Psoas muscle (tissue), 8 donors: ENCODE data around the gene TM9SF3. TPM values are rescaled to one million over a fixed set of nuclear protein-coding genes. Genes with fewer than 3 reads are reported as not detected.

Experiments
- ATAC-seq, 4 donors: fragments of 200-7000 bp; cut with Tn5 transposase; one replicate each; pipeline ENCODE4 v1.9.1; 2020; ENCODE audit warnings: moderate library complexity in 3 of 4, mild to moderate bottlenecking in 2 of 4
- DNase-seq, 2 donors: peaks; one replicate each; pipeline ENCODE4 v3.0.0-alpha.2; 2020
- H3K27ac ChIP-seq: fragments of 200-600 bp; one replicate; pipeline ENCODE4 v1.8.0; 2022
- H3K27me3 ChIP-seq, 3 donors: fragments of 200-600 bp in 1 of 3; one replicate each; pipeline versions ENCODE4 v1.6.1 to v1.8.0; 2013 to 2022; ENCODE audit warnings: low read length in 2 of 3, mild to moderate bottlenecking in 2 of 3, moderate library complexity in 1 of 3; ENCODE audit not compliant: insufficient read depth in 3 of 3
- H3K36me3 ChIP-seq, 2 donors: fragments of 200-600 bp in 1 of 2; one replicate each; pipeline versions ENCODE4 v1.6.1 to v1.8.0; 2013 to 2022; ENCODE audit warnings: low read depth in 1 of 2, mild to moderate bottlenecking in 1 of 2, moderate library complexity in 1 of 2; ENCODE audit not compliant: insufficient read depth in 1 of 2
- H3K4me1 ChIP-seq: fragments of 200-600 bp; one replicate; pipeline ENCODE4 v1.8.0; 2022
- H3K4me3 ChIP-seq: fragments of 200-600 bp; one replicate; pipeline ENCODE4 v1.8.0; 2022; ENCODE audit warnings: mild to moderate bottlenecking
- H3K9me3 ChIP-seq: fragments of 200-600 bp; one replicate; pipeline ENCODE4 v1.8.0; 2022
- WGBS, 3 donors: extraction: QIAGEN DNeasy Blood & Tissue Kit; methylation state at CpG; one replicate each; pipeline versions ENCODE4 v1.1.6 to v1.1.7; 2013; 5-methylcytosine and 5-hydroxymethylcytosine counted together
- intact Hi-C, 2 donors: fragments of 100-400 bp; cut with DNase I; formaldehyde crosslinking; loops; one replicate each; pipeline versions ENCODE4 v1.11.0 to v1.14.2; 2022
- polyA plus RNA-seq, 3 donors: library from polyadenylated mRNA; stranded (reverse); fragments of 200-250 nt; gene quantifications; one replicate each; pipeline ENCODE4 v1.2.3, GENCODE V29; 2013
- total RNA-seq, 4 donors: library from RNA; stranded (reverse); fragmentation: NEBNext Ultra II Directional in 2 of 4; extraction: Animal tissue kit (Norgen Biotek cat#: 25700) in 2 of 4; gene quantifications; one replicate each; pipeline versions ENCODE4 v1.2.1 to v1.2.4, GENCODE V29; 2021 to 2023
- TF ChIP-seq, protein P1 (sequence below): fragments of 200-600 bp; IDR thresholded peaks from one replicate; pipeline ENCODE4 v1.8.0; 2022; ENCODE audit warnings: antibody characterized with exemption
- donor health status: healthy with polysubstance abuse.
- donor health status: DM: no; HTN: no; CAD: no; lungs with moderate emphysema.
- donor health status: Bipolar disorder and iron deficiency.
- donor health status: healthy.
- donor health status: DM: yes; HTN: yes; CAD: no.
- donor health status: DM: no; HTN: no; CAD: no.
- donor health status: DM: no; HTN: no; CAD: no.
- donor health status: DM: yes; HTN: yes; CAD: no.

TM9SF3 gene
- total and polyA plus RNA-seq, 7 donors = 14.4 to 60.6 (median 49.0) TPM

DNA sequence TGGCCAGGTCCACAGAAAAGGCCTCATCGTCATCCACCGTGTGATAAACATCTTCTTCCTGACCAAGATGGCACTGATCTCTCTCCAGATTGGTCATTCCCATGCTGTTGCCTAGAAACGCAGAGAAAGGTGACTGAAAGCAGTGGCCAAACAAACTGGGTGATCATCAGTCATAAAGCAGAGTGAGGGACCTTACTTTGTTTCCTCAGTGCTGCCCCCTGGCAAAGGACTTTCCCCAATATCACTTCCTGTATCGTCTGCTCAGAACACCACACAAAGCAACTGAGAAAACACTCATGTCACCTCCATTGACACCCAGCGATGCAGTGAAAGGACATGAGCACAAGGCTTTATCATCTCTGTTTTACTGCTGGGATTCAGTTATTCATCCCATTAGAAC is 40.0 kb upstream of the TM9SF3 start:
- TF ChIP-seq, protein P1, sequence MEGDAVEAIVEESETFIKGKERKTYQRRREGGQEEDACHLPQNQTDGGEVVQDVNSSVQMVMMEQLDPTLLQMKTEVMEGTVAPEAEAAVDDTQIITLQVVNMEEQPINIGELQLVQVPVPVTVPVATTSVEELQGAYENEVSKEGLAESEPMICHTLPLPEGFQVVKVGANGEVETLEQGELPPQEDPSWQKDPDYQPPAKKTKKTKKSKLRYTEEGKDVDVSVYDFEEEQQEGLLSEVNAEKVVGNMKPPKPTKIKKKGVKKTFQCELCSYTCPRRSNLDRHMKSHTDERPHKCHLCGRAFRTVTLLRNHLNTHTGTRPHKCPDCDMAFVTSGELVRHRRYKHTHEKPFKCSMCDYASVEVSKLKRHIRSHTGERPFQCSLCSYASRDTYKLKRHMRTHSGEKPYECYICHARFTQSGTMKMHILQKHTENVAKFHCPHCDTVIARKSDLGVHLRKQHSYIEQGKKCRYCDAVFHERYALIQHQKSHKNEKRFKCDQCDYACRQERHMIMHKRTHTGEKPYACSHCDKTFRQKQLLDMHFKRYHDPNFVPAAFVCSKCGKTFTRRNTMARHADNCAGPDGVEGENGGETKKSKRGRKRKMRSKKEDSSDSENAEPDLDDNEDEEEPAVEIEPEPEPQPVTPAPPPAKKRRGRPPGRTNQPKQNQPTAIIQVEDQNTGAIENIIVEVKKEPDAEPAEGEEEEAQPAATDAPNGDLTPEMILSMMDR = no peak
- DNase-seq (no peak), ATAC-seq (no peak)
- Histone ChIP-seq H3K4me3 (no peak overlapping the region), H3K36me3 (no peaks in the 10 kb centered on the region), H3K9me3 (no peaks in the 10 kb centered on the region), H3K27ac (no peak overlapping the region), H3K27me3 (no peaks in the 10 kb centered on the region), H3K4me1 (no peaks in the 10 kb centered on the region)
- intact Hi-C loops = no loop called here
- WGBS, 3 donors = 76 to 80% (median 79%) methylated on average over 5 of the region's 5 CpGs

DNA sequence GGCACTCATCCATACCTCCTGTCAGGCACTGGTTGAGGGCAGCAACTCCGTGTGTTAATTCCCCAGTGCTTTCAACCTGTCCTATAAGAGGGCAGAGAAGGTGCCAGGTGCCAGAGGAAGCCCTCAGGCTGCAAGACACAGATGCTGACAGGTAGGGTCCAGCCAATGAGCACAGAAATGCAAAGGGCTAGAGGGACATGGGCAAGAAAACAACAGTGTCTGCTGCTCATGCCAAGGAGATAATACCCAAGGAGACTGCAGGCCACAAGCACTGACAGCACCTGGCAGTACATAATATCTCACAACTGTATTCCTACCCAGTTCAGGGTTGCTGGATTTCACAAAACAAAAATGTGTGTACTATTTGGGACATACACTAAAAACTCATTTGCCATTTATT is 38.4 kb upstream of the TM9SF3 start:
- ATAC-seq (no peak), DNase-seq (no peak)
- Histone ChIP-seq H3K27me3 (no peaks in the 10 kb centered on the region), H3K36me3 (no peaks in the 10 kb centered on the region), H3K27ac (no peak overlapping the region), H3K4me1 (no peaks in the 10 kb centered on the region), H3K4me3 (no peak overlapping the region), H3K9me3 (no peaks in the 10 kb centered on the region)
- intact Hi-C loops = no loop called here
- 56 to 70% (median 56%) methylated on average over 1 of the region's 1 CpG for WGBS, 3 donors
- TF ChIP-seq, protein P1 = no peak

DNA sequence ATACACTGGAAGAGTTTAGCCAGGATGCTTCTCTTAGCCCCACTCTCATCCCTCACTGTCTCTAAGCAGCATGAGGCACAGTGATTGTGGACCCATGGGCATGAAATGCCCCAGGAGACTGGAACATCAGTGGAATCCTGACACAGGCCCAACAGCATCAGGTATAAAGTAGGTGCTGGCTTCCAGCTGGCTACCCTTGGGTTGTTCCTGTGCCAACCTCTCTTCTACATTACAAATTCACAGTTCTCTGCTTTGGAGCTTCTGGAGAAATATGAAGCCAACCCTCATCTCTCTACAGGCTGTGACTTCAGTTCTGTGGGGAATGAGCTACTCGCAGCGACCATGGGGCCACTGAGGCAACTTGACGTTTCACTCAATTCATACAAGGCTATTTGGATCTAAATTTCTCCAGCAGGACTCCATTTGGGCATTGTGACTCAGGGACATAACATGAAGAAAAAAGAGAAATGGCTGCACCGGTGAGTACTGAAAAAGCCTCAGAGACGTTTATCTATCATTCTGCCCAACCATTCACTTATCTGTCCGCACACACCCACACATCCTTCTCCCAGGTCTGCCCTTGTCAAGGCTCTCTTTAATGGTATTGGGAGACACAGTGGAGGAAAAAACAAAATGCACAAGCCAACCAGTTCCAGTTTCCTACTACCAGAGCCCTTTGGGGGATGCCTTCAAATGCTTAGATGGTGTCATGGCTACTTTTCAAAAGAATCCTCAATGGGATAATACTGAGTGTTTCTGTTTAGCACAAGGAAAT is 35.4 kb upstream of the TM9SF3 start:
- no peak overlapping the region for H3K4me3 ChIP-seq
- no peaks in the 10 kb centered on the region for H3K9me3 ChIP-seq
- H3K27me3 ChIP-seq = no peaks in the 10 kb centered on the region
- peaks cover 8% of the 10 kb centered on the region for H3K4me1 ChIP-seq
- TF ChIP-seq, protein P1 = no peak
- intact Hi-C loops = no loop called here
- H3K36me3 ChIP-seq = no peaks in the 10 kb centered on the region
- DNase-seq (no peak), ATAC-seq (no peak)
- no peak overlapping the region for H3K27ac ChIP-seq
- WGBS, 3 donors = 64 to 75% (median 74%) methylated on average over 6 of the region's 6 CpGs

DNA sequence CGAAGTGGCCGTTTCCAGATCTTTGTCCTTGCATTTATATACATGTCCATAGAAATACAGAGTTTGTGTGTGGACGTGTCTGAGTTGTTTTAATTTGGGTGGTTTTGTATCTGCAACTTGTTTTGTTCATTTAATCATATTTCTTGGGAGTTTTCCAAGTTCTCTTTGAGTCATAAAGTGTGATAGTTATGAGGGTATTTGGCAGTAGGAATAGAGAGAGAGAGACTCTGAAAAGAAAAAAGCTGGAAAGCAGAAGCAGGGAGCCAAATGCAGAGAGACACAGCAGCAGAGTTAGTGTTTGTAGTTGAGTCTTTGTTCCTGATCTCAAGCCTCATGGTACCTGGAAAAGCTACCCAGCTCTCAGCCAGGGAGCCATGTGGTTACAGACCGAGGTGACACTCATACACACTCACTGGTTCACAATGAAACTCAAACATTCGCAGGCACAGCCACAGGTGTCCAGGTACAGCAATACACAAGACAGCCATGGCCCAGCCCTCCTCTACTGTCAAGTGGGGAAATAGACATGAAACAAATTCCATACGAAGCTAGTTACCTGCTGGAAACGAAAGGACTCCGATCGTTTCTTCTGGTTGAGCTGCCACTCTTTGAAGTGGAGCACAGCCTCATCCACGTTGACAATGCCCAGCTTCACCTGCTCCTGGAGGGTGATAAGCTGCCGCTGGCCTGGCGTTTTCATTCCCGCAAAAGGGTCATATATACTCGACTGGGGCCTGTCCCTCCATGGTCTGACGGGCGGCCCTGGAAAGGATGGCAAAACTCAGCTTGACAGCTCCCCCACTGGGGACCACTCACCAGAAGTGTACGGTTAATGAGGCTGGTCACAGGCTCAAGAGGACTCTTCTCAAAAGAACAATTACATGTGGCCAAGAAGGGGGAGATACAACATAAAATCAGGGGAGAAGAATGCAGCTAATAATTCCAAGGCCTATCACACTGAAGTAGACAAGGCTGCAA is 33.3 kb upstream of the TM9SF3 start:
- intact Hi-C loops = no loop called here
- no peak for ATAC-seq
- DNase-seq = no peak
- TF ChIP-seq, protein P1 = no peak
- Histone ChIP-seq H3K36me3 (no peaks in the 10 kb centered on the region), H3K9me3 (no peaks in the 10 kb centered on the region), H3K27ac (no peak overlapping the region), H3K4me3 (no peak overlapping the region), H3K27me3 (no peaks in the 10 kb centered on the region), H3K4me1 (peaks cover 8% of the 10 kb centered on the region)
- WGBS, 3 donors = 87 to 90% (median 89%) methylated on average over 17 of the region's 17 CpGs
